Activated T-helper 1 cell treated with anti-CD3 and anti-CD28 coated beads, Interleukin-12 subunit alpha, Interleukin-12 subunit beta, Interleukin-2, Interleukin-4 antibody, amounts not matched to agents 30 ng/mL and 10 ng/mL and 1 ng/mL, durations not matched to agents 14 hours and 24 hours and 36 hours (primary cell): ENCODE measurements around the gene MXD4. TPM values are rescaled to one million over a fixed set of nuclear protein-coding genes. Genes with fewer than 3 reads are reported as not detected.

Experiments
- DNase-seq: peaks from one replicate; pipeline ENCODE4 v3.0.0; 2021; ENCODE audit warnings: low spot score
- H3K27ac Mint-ChIP-seq: one replicate; pipeline ENCODE4 v1.8.0; 2021; ENCODE audit warnings: mild to moderate bottlenecking, mixed read lengths
- H3K27me3 Mint-ChIP-seq: one replicate; pipeline ENCODE4 v1.8.0; 2022; ENCODE audit warnings: mild to moderate bottlenecking, moderate library complexity, mixed read lengths; ENCODE audit not compliant: insufficient read depth
- H3K36me3 Mint-ChIP-seq: one replicate; pipeline ENCODE4 v1.8.0; 2021; ENCODE audit warnings: low read depth, mixed read lengths
- H3K4me1 Mint-ChIP-seq: one replicate; pipeline ENCODE4 v1.8.0; 2021; ENCODE audit warnings: low read depth, mixed read lengths
- H3K4me3 Mint-ChIP-seq: one replicate; pipeline ENCODE4 v1.8.0; 2021; ENCODE audit warnings: mild to moderate bottlenecking, moderate library complexity, mixed read lengths
- H3K9me3 Mint-ChIP-seq: one replicate; pipeline ENCODE4 v1.8.0; 2021; ENCODE audit warnings: mixed read lengths
- intact Hi-C: fragments of 100-400 bp; cut with micrococcal nuclease; formaldehyde crosslinking; loops from one replicate; pipeline ENCODE4 v1.15.1; 2024
- total RNA-seq: library from RNA; stranded (reverse); gene quantifications from 2 replicates; pipeline ENCODE4 v1.2.3, GENCODE V29; 2022

Gene MXD4
- total RNA-seq, 1 donor from 2014 or later, result 7.9 TPM

GRCh38 chr4:2254665-2255500 lies 7.0 kb downstream of the MXD4 start:
- H3K4me3 Mint-ChIP-seq, result no peak overlapping the region
- DNase-seq, result no peak
- intact Hi-C loops, result no loop called here
- H3K36me3 Mint-ChIP-seq, result no peaks in the 10 kb centered on the region
- no peak overlapping the region for H3K27ac Mint-ChIP-seq
- H3K27me3 Mint-ChIP-seq, result no peaks in the 10 kb centered on the region
- no peaks in the 10 kb centered on the region for H3K9me3 Mint-ChIP-seq
- H3K4me1 Mint-ChIP-seq, result no peaks in the 10 kb centered on the region

DNA sequence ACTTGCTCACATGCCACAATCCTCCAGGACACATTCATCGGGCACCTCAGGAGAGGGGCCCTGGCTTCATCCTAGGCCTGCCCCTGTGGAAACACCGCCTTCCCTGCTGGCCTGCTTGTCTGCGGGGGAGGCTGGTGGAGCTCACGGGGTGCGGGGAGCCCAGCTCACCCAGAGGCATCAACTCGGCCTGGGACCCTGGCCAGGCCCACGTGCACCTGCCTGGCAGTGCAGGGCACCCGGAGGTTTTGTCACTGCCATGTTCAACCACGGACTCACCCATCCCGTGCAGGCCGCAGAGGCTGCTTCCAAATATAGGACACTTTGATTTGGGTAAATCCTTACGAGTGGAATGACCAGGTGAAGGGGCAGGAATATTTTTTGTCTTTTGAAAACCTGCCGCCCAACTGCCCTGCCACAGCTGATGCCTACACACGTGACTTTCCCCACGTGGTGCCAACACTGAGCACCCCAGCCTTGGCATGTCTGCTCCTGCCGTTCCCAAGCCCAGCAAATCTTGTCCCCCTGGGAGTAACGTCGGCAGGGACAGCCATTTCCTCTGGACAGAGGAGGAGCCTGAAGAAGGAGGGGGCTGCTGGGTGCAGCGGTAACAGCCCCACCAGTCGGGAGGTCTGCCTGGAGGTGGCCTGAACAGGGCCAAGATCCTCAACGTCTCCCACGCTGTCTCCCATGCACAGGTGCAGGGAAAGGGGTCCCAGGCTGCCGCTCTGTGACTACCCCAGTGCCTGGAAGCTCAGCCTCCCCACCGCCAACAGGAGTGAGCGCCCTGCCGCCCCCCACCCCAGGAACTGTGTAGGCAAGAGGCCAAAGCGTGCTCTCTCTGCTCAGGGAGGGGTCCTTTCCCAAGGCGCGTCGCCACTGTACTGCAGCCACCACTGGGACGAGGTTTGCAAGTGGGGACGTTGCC lies 8.5 kb downstream of the MXD4 start:
- Mint-ChIP-seq H3K36me3 (no peaks in the 10 kb centered on the region), H3K4me3 (no peak overlapping the region), H3K27ac (no peak overlapping the region), H3K4me1 (no peaks in the 10 kb centered on the region), H3K27me3 (no peaks in the 10 kb centered on the region), H3K9me3 (no peaks in the 10 kb centered on the region)
- DNase-seq, result no peak
- intact Hi-C loops, result no loop called here

DNA sequence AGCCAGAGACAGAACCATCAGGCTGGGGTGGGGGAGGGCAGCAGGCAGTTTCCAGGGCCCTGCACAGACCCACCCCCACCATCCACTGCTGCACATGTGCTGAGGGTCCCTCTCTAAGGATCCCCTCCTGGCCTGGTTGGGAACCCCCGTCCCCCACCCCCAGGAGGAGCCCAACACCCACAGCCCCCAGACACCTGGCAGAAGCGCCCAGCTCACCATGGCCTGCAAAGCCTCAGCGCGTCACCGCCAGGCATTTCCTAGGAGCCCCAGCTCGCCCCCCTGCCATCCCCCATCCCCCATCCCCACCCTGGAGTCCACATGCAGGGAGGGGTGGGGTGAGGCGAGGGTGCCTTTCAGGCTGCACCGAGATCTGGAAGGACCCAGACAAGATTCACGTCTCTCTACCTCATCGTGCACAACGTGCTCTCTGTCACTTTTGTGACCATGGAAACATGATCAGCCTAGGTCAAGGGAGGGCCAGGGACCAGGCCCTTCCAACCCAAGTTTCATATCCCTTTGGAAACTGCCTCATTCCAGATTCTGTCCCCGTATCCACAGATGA lies 9.3 kb downstream of the MXD4 start:
- H3K36me3 Mint-ChIP-seq, result no peaks in the 10 kb centered on the region
- H3K4me3 Mint-ChIP-seq, result no peak overlapping the region
- H3K27me3 Mint-ChIP-seq, result no peaks in the 10 kb centered on the region
- peak; percentile 0 for DNase-seq
- intact Hi-C loops, result no loop called here
- no peak overlapping the region for H3K27ac Mint-ChIP-seq
- no peaks in the 10 kb centered on the region for H3K4me1 Mint-ChIP-seq
- H3K9me3 Mint-ChIP-seq, result no peaks in the 10 kb centered on the region

- Mint-ChIP-seq H3K27me3 (no peaks in the 10 kb centered on the region), H3K9me3 (no peaks in the 10 kb centered on the region), H3K4me3 (no peak overlapping the region), H3K4me1 (no peaks in the 10 kb centered on the region), H3K27ac (no peak overlapping the region), H3K36me3 (no peaks in the 10 kb centered on the region)
- DNase-seq, result no peak
- intact Hi-C loops, result no loop called here
Observed at GRCh38 chr4:2251795-2252529, 9.9 kb downstream of the MXD4 start.

GRCh38 chr4:2251073-2251794 lies 10.7 kb downstream of the MXD4 start:
- no peaks in the 10 kb centered on the region for H3K36me3 Mint-ChIP-seq
- H3K9me3 Mint-ChIP-seq, result no peaks in the 10 kb centered on the region
- intact Hi-C loops, result no loop called here
- no peak overlapping the region for H3K4me3 Mint-ChIP-seq
- peak; percentile 0 for DNase-seq
- no peaks in the 10 kb centered on the region for H3K4me1 Mint-ChIP-seq
- H3K27ac Mint-ChIP-seq, result no peak overlapping the region
- no peaks in the 10 kb centered on the region for H3K27me3 Mint-ChIP-seq

DNA sequence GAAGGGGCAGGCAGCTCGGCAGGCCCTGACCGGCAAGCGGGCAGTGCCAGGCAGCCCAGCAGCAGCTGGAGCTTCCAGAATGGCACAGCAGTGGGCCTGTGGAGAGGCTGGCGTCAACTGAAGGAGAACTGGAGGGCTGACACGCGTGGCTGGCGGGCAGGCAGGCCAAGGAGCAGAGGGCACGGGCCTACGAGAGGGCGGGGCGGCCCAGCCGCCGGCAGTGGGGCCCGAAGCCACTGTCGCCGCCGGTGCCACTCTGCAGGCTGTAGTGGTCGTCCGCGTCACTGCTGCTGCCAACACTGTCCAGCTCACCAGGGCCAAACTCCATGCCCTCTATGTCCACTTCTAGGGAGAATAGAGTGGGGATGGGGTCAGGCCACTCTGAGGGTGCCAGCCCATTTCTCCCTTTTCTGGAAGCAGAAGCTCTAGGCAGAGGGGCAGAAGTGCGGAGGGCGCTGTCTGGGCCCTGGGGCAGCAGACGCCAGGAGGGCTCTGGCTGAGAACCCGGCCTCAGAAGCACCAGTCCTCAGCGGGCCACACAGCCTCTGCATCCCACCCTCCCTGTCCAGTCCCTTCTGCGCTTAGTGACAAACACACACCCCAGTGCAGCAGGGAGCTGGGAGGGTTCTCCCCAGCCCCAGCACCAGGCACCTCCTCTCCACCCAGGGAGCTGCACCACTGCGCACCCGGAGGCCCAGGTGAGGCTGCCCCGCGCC lies 11.4 kb downstream of the MXD4 start:
- Mint-ChIP-seq H3K9me3 (no peaks in the 10 kb centered on the region), H3K36me3 (no peaks in the 10 kb centered on the region), H3K27ac (no peak overlapping the region), H3K27me3 (no peaks in the 10 kb centered on the region), H3K4me1 (peaks cover under 1% of the 10 kb centered on the region), H3K4me3 (no peak overlapping the region)
- intact Hi-C loops, result no loop called here
- peak; percentile 0 for DNase-seq

DNA sequence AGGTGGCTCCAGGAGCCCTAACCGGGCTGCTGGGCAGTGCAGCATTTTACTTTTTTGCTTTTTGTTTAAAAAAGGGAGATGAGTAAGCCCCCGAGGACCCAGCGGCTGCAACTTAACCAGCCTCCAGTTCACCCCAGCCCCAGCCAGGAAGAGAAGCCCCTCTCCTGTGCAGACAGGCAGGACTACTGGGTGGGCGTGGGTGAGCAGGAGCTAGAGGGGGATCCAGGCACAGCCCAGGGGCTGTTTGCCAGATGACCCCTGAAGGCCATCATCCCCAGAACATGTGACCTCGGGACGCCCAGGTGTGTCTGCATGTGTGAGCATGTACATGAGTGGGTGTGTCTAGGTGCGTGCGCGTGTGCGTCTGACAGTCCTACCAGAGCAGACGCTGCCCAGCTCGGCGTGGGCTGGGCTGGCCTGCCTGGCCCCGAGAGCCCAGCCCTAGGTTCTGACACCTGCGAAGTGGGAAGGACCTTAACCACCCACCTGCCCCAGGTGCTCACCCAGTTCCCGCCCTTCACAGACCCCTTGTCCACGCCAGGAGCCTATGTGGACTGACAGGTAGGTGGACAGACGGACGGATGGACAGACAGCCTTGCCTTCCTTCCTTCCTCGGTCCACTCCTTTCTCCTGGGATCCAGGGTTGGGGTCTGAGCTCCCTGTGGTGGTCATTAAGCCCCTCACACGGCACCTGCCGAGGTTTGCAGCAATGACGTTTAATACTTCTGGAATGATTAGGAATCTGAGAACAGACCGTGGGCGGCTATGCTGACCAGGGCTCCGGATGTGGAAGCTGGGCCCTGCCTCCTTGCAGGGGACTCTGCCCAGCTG lies 12.2 kb downstream of the MXD4 start:
- Mint-ChIP-seq H3K36me3 (no peaks in the 10 kb centered on the region), H3K27me3 (no peaks in the 10 kb centered on the region), H3K9me3 (no peaks in the 10 kb centered on the region), H3K27ac (no peak overlapping the region), H3K4me1 (peaks cover 8% of the 10 kb centered on the region), H3K4me3 (no peak overlapping the region)
- intact Hi-C loops, result loop anchor here (10.0 kb wide), 1 partner anchor 565 kb away; the partner anchor contains the start of gene FAM53A
- DNase-seq, result peak; percentile 0

- no peaks in the 10 kb centered on the region for H3K9me3 Mint-ChIP-seq
- H3K27me3 Mint-ChIP-seq, result peaks cover 2% of the 10 kb centered on the region
- intact Hi-C loops, result loop anchor here (10.0 kb wide), 1 partner anchor 564 kb away; the partner anchor contains the start of gene FAM53A
- no peak overlapping the region for H3K4me3 Mint-ChIP-seq
- peaks cover 10% of the 10 kb centered on the region for H3K4me1 Mint-ChIP-seq
- H3K27ac Mint-ChIP-seq, result no peak overlapping the region
- DNase-seq, result peak; percentile 0
- no peaks in the 10 kb centered on the region for H3K36me3 Mint-ChIP-seq
Observed at GRCh38 chr4:2248821-2249261, 13.1 kb downstream of the MXD4 start.

DNA sequence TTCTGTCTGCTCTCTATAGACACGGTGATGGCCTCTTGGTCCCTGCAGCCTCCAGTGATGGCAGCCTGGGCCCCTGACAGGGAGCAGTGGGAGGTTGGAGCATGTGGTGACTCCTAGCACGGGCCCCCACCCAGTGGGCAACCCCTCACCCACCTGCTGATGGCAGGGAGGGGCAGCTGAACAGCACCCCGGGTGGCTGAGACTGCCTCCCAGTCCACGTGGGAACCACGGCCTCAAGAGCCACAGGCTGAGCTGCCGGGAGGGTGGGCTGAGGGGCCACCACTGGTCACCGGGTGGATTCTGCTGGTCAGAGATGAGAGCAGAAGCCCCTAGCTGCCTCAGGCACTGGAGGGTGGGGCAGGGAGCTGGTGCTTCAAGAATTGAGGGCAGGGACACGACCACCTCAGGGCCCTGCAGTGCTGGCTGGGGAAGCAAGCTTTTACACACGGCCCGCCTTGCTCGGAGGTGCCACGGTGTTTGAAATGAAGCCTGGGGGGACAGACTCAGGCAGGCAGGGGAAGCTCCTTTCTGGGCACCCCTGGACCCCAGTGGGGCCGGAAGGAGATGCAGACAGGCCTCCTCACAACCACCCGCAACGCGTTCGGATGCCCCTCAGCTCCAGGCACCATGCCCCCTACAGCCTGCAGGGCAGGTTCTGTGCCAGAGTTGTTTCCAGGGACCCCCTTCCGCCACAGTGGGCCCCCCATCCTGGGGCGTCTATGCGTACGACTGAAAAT lies 13.7 kb downstream of the MXD4 start:
- H3K4me1 Mint-ChIP-seq, result peaks cover 14% of the 10 kb centered on the region
- no peak for DNase-seq
- no peaks in the 10 kb centered on the region for H3K9me3 Mint-ChIP-seq
- H3K27ac Mint-ChIP-seq, result no peak overlapping the region
- H3K4me3 Mint-ChIP-seq, result no peak overlapping the region
- intact Hi-C loops, result loop anchor here (10.0 kb wide), 1 partner anchor 563 kb away; the partner anchor contains the start of gene FAM53A
- peaks cover 2% of the 10 kb centered on the region for H3K27me3 Mint-ChIP-seq
- H3K36me3 Mint-ChIP-seq, result no peaks in the 10 kb centered on the region
